NCI-H2029 treated with DMSO at 0.1 percent for 48 hours (cell line): ENCODE data around the gene ANKZF1.

Experiments
- DNase-seq: peaks from one replicate; lab custom pipeline; 2025; lab: John Stamatoyannopoulos, UW

The ANKZF1 gene

GRCh38 chr2:219207884-219208740 is 21.5 kb upstream of the ANKZF1 start:
- peak; percentile 7 for DNase-seq

- DNase-seq: no peak
Measured at GRCh38 chr2:219209236-219210195, 20.1 kb upstream of the ANKZF1 start.

DNA sequence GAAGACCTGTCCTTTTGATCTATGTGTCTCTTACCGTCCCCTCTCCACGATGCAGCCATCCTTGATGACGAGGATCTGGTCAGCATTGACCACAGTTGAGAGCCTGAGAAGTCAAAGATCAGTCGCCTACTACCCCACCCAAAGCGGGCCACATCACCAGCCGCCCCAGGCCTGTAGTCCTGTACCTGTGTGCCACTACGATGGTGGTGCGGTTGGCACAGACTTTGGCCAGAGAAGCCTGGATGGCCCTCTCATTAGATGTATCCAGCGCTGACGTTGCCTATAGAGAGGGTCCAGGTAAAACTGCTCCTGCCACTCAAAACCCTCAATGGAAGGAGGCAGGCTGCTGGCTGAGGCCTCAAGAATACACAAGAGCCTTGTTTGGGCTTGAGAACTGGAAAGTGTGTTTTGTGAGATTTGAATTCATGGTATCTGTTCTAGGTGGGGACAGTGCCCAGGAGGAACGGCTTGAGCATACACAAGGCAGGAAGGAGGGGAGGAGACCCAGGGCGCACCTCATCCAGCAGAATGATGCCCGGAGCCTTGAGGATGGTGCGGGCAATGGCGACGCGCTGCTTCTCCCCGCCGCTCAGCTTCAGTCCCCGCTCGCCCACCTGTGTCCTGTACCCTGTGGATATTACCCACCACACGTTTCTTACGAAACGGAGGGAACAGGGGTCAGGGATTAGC is 19.3 kb upstream of the ANKZF1 start:
- DNase-seq: no peak

DNA sequence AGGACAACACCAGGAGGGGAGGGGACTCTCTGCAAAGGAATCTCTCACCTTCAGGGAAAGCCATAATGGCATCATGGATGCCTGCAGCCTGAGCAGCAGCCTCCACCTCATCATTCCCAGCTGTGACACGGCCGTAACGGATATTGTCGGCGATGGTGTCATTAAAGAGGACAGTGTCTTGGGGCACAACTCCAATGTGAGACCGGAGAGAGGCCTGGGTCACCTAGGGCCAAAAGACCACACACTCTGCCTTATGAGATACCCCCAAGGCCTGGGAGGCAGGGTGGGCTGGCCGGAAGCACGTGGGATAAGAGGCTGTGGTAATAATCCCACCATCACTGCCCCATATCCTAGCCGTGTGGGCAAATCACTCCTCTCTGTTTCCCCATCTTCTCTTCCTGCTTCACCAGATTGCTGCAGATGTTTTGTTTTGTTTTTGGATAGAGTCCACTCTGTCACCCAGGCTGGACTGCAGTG is 18.7 kb upstream of the ANKZF1 start:
- no peak for DNase-seq

- no peak for DNase-seq
Measured at GRCh38 chr2:219213026-219213415, 16.6 kb upstream of the ANKZF1 start.

DNA sequence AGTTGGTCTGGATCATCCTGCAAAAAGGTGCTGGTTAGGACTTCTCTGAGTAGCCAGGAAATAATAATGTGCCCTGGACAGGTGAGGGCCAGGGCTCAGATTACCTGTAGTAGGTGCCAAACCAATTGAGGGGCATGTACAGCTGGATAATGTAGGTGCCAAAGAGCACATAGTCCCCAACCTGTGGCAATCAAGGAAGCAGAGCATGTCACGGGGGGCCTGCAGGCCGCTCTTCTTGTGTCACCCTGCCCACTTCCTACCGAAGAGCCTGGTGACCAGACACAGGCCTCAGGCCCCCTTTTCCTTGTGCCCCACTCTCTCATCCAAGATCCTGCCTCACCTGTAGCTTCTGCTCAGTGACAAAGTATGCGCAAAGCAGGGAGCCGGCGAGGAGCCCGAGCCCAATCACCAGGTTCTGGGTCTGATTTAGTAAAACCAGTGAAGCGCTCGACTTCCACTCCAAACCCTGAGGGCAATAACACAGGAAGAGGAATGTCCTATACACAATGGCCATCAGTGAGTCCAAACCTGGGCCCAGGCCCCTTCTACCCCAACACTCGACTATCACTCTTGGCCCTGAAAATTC is 16.0 kb upstream of the ANKZF1 start:
- peak; percentile 56 for DNase-seq

GRCh38 chr2:219214141-219214540 is 15.5 kb upstream of the ANKZF1 start:
- DNase-seq: no peak

- no peak for DNase-seq
Measured at GRCh38 chr2:219214786-219215185, 14.8 kb upstream of the ANKZF1 start.

- DNase-seq: no peak
Measured at GRCh38 chr2:219215871-219216534, 13.6 kb upstream of the ANKZF1 start.

GRCh38 chr2:219216535-219216915 is 13.1 kb upstream of the ANKZF1 start:
- no peak for DNase-seq

DNA sequence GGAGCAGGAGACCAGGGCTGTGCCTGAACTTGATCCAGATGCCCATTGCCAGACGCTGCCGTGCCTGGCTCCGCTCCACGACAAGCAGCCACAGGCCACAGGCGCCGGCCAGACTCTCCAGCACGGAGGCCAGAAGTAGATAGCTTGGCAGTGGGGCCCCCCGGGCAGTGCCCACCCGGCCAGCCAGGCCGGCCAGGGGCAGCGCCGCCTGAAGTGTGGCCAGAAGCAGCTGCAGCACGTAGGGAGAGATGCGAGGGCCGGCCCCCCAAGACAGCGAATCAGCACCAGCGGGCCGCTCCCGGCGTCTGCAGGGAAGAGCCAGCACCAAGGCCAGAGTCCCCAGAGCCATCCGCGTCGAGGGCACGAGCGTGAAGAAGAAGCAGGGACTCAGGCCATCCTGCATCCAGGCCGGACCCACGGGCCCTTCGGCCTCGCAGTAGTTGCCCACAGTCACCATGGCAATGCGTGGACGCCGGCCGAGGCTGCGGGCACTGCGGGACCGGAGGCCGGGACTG is 11.3 kb upstream of the ANKZF1 start:
- DNase-seq: peak; percentile 62

DNA sequence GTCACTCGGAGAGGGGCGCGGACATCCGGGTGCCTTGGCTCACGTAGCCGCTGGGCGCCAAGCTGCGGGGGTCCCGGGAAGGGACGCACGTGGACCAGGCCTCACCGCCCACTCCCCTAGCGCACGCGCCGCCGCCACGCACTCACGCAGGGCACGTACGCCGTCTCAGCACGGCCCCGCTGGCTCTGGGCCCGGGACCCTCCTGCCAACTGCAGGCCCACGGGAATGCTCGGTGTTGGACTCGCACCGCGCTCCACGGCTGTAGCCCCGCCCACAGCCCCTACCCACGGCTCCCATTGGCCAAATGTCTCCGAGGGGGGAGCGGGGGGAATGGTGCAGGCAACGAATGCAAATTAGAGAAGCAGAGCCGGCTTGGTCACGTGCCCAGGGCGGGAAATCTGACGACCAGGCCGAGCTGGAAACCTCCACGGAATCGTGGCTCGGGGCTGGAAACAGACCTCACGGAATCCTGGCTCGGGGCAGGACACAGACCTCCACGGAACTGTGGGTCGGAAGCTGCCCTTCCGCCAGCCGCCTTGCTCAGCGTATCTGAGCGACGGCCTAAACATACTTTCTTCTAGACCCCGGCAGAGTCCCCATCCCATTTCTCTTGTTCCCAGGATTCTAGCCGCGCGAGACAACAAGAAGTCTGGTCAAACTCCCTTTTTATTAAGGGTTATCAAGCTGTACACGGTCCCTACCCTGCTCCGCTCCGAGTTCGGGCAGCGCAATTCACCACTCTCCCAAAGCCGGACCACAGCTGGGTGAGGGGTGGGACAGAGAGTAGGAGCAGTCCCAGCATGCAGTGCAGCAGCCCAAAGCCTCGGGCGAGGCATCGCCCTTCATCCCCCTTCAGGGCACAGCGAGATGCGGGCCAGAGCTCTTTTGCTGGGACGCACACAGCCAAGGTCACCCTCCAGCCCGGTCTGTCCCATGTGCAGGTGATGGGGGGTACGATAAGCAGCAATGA is 10.6 kb upstream of the ANKZF1 start, which contains the start of gene ABCB6:
Gene ABCB6, minus strand, starts transcription at position 227 of the 970 bp plus-strand sequence. CDS start 285 bp downstream, outside the sequence.
- peak; percentile 62 for DNase-seq

DNA sequence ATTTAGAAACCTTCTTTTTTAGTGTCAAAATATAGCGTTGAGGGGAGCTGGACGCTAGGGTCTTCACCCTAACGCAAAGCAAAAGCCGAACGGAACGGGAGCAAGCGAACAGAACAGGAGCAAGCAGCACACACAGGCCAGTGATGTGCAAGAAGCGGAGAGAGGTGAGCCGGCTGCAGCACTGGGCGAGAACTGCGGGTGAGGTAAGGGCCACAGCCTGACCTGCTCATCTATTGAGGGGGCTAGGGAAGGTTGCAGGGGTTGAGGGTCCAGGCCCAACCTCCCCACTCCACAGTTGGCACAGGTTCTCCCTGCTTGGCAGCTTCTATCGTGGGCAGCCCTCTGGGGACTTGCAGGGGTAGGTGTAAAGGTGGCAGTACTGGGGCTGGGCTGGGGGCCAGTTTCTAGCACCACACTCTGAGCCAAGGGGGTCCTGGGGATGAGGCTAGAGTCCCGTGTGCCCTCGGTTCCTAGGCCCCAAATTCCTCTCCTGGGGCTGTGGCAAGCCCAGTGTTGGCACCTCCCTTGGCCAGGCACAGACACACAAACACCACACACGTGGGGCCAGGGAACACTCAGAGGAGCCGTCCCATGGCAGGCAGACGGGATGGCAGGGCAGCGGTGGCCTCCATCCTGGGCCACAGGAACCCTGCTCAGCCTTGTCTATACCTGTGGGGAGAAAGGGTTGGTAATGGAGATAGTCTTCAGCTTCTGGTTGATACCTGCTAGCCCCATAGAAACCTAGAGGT is 9.6 kb upstream of the ANKZF1 start:
- no peak for DNase-seq

GRCh38 chr2:219220652-219221402 is 8.8 kb upstream of the ANKZF1 start:
- DNase-seq: no peak

DNA sequence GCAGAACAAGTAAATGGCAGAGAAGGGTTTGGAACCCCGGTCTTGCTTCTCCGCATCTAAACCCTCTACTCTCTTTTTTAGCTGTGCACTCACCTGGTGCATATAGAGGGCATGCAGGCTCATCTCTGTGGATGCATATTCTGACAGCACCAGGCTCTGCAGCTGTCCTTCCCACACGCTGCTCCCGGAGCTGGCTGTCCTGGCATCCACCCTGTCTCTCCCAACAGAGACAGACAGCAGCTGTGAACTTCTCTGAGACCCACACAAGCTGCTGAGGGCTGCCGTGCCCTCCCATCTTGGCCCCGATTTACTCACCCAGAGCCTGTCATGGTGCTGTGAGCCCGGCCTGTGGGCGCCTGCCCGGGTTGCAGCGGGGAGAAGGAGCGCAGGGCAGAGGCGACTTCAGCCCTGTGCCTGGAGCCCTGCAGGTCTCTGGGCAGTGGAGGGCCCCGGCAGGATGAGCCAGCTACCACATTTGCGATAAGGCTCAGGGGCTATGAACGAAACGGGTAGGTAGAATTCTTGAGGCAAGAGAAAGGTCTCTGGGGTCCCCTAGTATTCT is 7.6 kb upstream of the ANKZF1 start:
- DNase-seq: no peak

- DNase-seq: no peak
Measured at GRCh38 chr2:219223831-219224610, 5.6 kb upstream of the ANKZF1 start.

DNA sequence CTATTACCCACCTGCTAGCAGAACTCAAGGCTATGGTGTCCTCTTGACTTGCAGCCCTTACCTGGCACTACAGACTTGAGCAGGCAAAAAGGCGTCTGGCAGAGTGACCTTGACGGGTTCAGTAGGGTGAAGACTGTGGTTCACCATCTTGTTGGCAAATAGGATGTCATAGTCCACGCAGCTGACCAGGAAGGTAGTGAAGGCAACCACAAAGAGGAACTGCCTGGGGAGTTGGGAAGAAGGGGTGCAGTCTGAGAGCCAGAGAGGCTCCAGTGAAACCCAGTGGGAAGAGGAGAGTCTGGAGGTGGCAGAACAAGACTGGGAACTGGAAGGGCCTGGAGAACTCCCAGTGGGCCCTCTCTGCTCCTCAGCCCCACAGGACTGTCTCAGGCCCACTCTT is 4.3 kb upstream of the ANKZF1 start:
- no peak for DNase-seq
